CD4-positive, alpha-beta T cell treated with Interferon gamma for 1 hour (primary cell): ENCODE measurements around the gene ASXL3.

Experiments
- DNase-seq: peaks from one replicate; pipeline ENCODE4 v3.0.0-alpha.2; 2020

Gene ASXL3

DNA sequence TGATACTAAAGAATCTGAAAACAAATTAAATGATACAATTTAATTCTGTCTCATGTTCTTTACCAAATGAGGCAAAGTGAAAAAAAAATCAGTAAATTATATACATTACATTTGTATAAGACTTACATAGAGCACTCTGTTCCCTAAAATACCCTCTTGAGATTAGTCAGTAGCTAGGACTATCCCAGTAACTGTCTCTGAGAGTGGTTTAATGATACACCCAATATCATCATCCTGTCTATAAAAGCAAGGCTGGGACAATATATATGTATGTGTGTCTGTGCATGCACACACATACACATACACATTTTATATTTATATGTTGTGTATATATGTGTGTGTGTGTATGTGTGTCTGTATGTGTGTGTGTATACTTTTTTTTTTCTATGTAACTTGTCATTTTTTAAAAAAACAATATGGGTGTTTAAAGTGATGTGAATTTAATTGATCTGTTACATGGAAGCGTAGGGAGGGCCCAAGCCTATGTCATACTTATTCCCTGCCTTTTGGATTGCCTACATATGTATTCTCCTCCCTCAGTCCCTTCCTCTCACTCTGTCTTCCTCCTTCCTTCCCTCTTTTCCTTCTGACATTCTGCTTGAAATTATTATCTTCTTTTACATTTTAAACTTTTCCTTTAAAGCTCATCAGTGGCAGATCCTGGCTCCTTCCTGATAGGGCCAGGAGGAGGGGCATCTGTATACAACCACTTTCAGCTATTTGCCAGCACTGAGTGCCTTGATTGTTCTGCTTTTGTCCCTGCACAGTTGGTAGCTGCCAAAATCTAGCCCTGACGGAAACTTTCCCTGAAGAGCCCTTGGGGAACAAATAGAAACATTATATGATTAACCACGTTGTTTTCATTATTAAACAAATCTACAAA lies 6.8 kb downstream of the ASXL3 start:
- DNase-seq = no peak

GRCh38 chr18:33585431-33585775 lies 7.4 kb downstream of the ASXL3 start:
- DNase-seq = no peak

- DNase-seq = no peak
These were observed 10.3 kb downstream of the ASXL3 start for GRCh38 chr18:33588361-33588760.

DNA sequence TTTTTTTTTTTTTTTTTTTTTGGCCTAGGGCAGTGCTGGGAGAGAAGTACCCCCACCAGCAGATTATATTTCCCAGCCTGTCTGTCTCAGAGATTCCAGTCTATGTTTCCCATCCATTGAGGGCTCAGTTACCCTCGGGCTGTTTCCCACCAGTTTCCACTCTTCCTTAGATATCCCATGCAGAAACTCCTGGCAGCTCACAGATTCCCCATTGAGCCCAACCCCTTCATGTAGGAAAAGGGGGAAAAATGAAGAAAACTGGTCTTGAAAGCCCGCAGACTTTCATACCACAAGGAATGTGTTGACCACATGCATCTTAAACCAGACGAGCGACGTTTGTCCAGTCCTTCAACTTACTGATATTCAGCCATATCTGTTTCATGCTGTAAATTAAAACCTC lies 15.2 kb downstream of the ASXL3 start:
- no peak for DNase-seq

GRCh38 chr18:33594799-33595198 lies 16.8 kb downstream of the ASXL3 start:
- no peak for DNase-seq

- no peak for DNase-seq
These were observed 18.3 kb downstream of the ASXL3 start for GRCh38 chr18:33596178-33596854.

- no peak for DNase-seq
These were observed 22.8 kb downstream of the ASXL3 start for GRCh38 chr18:33600846-33601245.

DNA sequence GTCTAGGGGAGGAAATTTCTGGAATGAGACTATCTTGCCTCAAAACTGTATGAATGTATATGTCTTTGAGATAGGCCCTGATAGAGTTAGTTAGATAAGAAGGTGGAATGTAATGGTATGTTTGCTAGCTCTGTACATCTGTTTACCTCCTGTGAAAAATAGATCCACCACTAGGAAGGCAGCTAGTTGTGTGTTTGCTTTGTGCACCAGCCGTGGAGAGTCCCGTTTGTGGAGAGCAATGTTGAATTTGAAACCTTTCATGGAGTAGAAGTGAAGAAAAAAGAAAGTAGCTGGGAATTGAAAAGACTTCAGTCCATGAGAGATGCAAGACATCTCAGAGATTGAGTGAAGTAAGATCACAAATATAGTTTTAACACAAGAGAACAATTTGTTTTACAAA lies 25.4 kb downstream of the ASXL3 start:
- no peak for DNase-seq

- DNase-seq = no peak
These were observed 27.2 kb downstream of the ASXL3 start for GRCh38 chr18:33605250-33605649.

- no peak for DNase-seq
These were observed 28.6 kb downstream of the ASXL3 start for GRCh38 chr18:33606621-33607020.

- DNase-seq = no peak
These were observed 33.6 kb downstream of the ASXL3 start for GRCh38 chr18:33611525-33612135.

GRCh38 chr18:33612632-33613031 lies 34.6 kb downstream of the ASXL3 start:
- DNase-seq = no peak

GRCh38 chr18:33616556-33616955 lies 38.5 kb downstream of the ASXL3 start:
- DNase-seq = no peak

DNA sequence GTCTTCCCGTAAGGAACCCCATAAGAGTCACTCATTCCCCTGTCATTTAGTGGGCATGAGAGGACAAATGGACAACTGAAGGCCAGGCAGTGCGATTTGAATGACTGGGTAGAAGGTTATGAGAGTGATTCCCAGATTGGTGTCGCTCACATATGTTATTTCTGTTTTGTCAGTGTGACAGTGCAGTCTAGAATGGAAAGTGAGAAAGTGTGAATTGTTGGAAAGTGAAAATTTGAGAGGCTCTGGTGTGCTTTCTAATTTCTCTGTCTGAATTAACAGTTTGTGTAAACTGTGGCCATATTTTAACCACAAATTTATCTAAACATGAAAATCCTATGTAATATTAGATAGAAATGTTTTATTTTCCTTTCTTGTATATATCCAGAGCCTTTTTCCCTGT lies 49.1 kb downstream of the ASXL3 start:
- no peak for DNase-seq

- DNase-seq = no peak
These were observed 52.5 kb downstream of the ASXL3 start for GRCh38 chr18:33630476-33630875.

DNA sequence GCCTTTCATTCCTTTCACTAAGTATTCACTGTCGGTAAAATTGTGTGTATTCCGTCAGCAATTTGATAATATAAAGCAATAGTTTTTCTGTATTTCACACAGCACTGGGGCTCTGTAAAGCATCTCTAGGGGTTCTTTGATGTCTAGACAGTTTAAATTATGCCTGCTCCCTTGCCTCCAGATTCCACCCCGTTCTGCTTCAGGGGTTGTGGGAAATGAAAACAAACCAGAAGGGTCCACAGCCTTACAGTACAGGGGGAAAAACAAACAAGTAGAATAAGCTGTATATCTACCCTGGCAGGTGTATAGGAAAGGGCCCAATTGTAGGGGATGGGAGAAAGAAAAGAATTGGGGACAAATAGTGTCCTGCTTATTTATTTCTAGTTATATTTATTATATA lies 63.1 kb downstream of the ASXL3 start:
- DNase-seq = no peak

GRCh38 chr18:33644494-33644893 lies 66.5 kb downstream of the ASXL3 start:
- DNase-seq = no peak

- DNase-seq = no peak
These were observed 69.3 kb downstream of the ASXL3 start for GRCh38 chr18:33647365-33647764.

DNA sequence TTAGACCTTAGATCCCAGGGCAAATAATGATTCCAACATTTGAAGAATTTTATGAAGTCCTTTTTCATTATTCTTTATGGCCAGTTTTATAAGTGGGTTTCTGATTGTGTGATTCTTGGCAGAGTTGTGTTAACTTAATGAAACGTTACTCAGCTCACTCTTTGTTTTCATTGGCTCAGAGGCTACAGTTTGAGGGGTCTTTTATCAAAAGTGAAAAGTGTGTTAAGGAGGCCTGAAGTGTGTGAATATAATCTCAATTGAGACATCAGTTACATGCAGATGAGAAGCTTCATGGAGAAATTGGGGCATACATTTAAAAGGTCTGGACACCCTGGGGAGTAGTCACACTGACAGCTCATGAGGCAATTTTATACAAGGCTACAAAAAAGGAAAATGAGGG lies 74.6 kb downstream of the ASXL3 start:
- DNase-seq = no peak

GRCh38 chr18:33653231-33653630 lies 75.2 kb downstream of the ASXL3 start:
- DNase-seq = no peak

DNA sequence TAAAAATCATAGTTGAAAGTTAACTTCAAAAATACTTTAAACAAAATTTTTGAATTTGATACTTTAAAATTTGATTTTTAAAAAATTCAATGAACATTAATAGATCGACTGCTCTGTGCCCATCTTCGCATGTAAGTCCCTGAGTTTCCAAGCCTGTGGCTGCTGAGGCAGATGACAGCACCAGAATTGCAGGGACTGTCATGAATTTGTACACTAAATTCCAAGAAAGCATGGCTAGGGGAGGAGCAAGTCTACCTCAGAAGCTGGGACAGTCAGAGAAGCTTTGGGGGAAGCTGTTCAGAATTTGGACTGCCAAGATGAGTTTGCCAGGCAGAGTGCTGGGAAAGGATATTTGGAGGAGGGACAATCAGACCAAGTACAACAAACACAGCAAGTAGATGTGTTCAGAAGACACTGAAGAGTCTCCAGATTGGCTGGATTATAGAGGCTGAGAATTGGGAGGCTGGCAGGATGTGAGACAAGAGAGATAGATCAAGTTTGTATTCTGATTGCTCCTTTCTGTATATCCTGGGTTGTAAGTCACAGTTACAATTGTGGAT lies 79.0 kb downstream of the ASXL3 start:
- DNase-seq = no peak

DNA sequence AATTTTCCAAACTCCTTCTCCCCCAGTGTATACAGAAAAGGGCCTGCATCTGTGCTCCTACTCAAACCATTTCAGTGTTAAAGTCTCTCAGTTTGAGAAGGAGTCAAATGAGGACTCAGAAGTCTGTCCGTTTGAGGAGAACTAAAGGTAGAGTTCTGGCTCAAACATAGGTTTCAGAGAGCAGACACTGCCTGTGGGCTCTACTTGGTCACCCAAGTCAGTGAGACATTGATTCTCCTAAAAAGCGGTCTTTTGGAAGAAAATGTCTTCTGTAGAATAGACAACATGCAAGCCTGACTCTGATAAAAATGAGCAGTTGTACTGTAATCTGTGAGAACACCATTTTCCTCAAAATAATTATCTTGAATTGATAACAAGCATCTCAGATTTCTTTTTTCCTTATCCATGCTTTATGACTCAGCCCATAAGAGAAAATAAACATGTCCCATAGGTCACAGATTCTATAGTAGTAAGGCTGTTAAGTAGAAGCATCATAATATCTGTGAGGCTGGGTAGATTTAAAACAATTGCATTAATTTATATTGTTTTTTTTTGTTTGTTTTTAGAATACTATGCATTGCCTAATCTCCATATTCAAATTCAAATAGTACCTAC lies 82.8 kb downstream of the ASXL3 start:
- DNase-seq = no peak

DNA sequence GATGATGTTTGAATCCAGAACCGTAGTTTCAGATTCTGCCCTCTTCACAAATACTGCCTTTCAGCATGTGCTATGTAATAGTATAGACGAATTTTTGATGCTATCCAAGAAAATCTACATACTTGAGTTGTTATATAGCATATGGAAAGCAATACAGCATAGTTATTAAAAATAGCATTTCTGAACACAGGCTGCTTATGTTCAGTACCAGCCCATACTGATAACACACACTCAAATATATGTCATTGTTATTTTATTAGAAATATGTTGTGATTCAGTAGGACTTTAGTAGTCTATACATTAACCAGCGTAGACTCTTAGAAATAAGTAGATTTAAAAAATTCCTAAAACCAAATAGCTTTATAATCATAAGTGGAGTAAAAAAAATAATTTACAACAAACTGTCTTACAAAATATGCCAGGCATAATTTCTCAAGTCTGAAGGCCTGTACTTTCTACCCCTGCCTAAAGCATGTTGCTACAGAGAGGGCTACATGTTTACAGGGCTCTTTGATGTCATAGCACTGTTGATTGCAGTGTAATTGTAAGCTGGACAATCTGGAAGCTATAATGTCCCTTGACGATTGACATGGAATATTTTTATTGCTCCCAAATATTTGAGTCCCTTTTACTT lies 86.3 kb downstream of the ASXL3 start:
- DNase-seq = no peak
